GM18517 (cell line): ENCODE data around the gene GSKIP.
"Not testable (repeated sequence)": the region's sequence is repeated elsewhere in the genome, so short reads cannot be mapped to it uniquely, and the experiment has no call there.

Experiments
- ATAC-seq: cut with Tn5 transposase; IDR thresholded peaks from one replicate; pipeline ENCODE4 v1.9.1; 2021; ENCODE audit warnings: mild to moderate bottlenecking, moderate library complexity; ENCODE audit not compliant: unreplicated experiment

The GSKIP gene, protein sequence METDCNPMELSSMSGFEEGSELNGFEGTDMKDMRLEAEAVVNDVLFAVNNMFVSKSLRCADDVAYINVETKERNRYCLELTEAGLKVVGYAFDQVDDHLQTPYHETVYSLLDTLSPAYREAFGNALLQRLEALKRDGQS

DNA sequence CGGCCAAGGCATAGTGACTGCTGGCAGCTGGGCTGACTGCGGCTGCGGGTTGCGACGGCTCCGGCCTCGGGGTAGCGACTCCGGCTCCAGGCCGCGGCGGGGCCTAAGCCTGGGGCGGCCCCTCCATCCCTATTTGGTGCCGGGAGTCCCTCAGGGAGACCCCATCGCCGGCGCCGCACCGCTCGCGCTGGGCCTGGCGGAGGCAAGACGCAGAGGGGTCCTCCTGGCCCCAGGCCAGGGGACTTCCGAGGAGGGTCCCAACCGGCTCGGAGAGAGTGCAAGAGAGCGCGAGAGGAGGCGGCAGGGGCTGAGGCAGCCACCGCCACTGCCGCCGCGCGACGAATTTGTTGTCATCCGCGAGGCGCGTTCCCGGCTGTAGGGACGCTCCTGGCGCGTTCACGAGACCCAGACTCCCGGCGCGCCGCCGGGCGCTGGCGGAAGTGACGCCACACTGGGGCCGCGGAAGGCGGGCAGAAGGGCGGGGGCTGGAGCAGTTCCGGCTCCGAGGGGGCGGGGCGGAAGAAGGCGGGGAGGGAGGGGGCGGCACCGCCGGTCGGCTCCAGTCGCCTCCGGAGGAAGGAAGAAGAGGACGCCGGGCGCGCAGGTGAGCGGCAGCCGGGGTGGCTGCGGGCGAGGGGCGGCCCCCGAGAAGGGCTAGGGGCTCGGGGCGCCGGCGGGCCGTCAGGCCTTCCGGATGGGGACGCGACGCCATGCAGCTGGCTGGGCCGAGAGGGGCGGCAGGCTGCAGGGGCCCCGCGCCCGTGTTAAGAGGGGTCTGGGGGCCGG lies at the start of gene GSKIP, which contains the start of gene ATG2B:
Gene GSKIP (plus strand): TSS at position 562 of the 786 bp plus-strand sequence. CDS start 18,722 bp downstream, outside the sequence.
Gene ATG2B (minus strand): TSS at position 377 of the 786 bp plus-strand sequence. CDS start 365 bp downstream, at position 12.
- peak; percentile 54 for ATAC-seq

DNA sequence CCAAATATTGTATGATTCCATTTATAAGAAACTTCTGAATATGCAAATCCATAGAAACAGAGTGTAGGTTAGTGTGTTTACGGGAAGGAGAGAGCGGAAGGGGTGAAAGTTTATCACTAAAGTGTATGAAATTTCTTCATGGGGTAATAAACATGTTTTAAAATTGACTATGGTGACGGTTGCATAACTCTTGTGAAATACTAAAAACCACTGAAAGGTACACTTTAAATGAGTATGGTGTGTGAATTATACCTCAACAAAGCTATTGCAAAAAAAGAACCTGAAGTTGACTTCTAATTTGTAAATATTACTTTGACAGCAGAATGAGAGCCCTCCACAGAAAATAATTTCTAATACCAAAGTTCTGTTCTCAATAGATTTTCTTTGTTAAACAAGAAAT lies 47.2 kb upstream of the GSKIP start:
- ATAC-seq = no peak

DNA sequence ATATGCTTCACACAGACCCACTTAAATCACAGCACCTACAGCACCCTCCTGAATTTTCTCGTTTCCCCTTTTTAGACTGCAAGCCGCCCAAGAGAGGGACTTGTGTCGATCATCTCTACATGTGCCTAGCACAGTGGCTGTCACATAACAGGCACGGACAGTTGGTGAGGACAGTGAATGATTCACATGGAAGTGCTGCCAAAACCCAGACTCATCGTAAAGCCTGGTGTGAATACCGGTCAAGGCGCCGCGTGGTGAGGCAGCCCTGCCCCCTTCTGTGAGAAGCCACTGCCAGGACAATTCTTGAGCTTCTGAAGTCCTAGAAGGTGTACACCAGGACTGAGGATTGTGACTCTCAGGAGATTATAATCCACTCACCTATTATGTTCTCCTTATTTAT lies 44.5 kb upstream of the GSKIP start:
- ATAC-seq = no peak

DNA sequence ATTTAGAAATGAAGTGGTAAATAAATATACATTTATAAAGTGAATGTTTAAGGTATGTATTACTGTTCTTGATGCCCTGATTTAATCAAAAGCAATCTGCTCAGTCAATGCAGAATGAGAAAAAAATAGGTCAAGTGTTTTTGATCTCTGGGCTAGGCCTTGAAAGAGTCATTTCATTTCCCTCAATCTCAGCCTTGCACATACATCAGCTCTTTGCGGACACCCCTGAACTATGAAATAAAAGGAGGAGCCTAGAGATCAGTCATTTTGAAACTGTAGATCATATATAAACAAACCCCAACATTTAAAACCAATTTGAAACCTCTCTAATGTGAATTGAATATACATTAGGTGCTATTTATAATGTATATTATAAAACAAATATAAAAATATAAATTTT lies 42.7 kb upstream of the GSKIP start:
- ATAC-seq = no peak

DNA sequence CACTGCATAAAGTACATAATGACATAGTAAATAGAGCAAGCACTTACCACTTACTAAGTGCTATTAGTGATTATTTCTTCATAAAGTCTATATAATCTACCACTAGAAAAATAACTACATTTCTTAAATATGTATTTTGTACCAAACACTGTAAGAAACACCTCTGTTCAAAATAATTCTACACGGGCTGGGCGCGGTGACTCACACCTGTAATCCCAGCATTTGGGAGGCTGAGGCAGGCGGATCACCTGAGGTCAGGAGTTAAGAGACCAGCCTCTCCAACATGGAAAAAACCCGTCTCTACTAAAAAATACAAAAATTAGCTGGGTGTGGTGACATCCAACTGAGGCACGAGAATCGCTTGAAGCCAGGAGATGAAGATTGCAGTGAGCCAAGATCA lies 39.1 kb upstream of the GSKIP start:
- ATAC-seq = no peak

DNA sequence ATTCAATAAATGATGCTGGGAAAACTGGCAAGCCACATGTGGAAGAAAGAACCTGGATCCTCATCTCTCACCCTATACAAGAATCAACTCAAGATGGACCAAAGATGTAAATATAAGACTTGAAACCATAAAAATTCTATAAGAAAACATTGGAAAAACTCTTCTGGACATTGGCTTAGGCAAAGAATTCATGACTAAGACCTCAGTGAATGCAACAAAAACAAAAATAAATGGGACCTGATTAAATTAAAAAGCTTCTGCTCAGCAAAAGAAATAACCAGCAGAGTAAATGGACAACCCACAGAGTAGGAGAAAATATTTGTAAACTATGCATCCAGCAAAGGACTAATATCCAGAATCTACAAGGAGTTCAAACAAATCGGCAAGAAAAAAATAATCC lies 24.8 kb upstream of the GSKIP start:
- ATAC-seq = no peak

DNA sequence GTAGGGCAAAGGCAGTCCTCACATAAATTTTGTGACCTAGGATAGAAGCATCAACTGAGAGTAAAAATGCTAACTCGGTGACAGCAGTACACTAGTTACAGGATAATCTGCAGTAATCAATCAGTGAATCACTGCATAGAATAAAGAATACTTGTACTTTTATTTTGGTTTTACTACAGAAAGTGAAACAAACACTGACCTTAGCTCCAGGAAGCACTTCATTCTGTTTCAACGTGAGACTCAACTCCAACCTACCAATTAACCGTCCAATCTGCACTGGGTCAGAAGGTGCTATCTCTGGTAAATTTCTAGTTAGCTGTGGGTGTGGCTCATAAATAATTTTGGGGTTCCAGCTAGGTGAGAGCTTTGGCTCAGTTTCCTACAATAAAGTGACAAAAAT lies 22.0 kb upstream of the GSKIP start:
- no peak for ATAC-seq

DNA sequence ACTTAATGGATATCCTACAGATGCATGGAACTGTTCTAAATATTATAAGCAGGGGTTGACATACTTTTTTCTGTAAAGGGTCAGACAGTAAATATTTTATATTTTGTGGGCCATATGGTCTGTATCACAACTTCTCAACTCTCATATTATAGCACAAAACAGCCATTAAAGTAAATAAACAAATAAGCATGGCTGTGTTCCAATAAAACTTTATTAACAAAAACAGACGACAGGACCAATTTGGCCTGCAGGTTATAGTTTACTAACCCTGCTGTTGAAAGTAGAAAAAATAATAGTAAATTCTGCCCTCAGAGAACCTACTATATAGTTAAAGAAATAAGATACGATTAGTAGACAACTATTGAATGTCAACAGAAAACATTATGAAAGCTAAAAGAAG lies 17.7 kb upstream of the GSKIP start:
- ATAC-seq = no peak

DNA sequence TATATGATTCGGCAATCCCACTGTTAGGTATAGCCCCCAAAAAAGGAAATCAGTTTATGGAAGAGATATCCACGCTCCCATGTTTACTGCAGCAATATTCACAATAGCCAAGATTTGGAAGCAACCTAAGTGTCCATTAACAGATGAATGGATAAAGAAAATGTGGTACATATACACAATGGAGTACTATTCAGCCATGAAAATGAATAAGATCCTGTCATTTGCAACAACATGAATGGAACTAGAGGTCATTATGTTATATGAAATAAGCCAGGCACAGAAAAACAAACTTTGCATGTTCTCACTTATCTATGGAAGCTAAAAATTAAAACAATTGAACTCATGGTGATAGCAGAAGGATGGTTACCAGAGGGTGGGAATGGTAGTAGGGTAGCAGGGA lies 15.4 kb upstream of the GSKIP start:
- not testable (repeated sequence) for ATAC-seq

DNA sequence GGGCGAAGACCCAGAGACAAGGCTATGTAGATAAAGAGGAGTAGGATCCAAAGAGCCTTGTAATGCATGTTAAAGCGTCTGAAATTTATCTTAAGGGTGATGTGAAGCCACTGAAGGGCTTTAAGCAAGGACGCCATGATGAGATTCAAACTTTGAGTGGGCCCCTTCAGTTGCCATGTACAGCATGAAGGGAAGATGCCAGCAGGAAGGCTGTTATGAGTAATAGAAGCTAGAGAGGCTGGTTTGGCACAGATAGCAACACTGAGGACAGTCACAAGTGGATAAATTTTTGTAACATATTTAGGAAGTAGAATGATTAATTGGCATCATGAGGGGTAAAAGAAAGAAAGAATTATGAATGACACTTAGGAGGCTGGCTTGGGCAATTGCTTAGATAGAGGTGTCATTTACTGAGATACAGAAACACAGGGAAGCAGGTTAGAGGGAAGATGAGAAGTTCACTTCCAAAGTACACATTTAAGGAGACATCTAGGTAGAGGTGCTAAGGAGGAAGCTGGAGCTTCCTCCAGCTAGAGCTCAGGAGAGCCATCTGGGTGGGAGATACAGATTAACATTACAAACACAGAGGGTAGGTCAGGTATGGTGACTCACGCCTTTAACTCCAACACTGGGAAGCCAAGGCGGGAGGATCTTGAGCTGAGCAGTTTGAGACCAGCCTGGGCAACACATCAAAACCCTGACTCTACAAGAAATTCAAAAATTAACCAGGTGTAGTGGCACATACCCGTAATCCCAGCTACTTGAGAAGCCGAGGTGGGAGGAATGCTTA lies 13.8 kb upstream of the GSKIP start:
- ATAC-seq = no peak

DNA sequence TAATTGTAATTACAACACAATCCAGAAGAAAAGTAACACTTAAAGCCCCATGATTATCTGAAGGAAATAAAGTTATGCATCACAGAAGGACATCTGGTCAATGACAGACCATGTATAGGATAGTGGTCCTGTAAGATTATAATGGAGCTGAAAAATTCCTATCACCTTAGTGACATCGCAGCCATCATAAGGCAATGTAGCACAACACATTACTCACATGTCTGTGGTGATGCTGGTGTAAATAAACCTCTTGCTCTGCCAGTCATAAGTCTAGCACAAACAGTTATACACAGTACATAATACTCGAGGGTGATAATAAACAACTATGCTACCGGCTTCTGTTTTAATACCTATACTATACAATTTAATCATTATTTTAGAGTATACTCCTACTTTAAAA lies 11.3 kb upstream of the GSKIP start:
- no peak for ATAC-seq

DNA sequence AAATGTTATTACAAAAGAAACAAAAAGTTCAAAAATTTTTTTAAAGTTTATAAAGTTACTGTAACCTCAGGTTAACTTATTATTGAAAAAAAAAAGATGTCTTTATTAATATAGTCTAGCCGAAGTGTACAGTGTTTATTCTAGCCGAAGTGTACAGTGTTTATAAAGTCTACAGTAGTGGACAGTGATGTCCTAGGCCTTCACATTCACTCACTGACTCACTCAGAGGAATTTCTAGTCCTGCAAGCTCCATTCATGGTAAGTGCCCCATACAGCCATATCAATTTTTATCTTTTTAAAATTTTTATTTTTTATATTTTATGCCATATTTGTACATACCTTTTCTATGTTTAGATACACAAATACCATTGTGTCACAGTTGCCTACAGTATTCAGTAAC lies 10.6 kb upstream of the GSKIP start:
- ATAC-seq = no peak

DNA sequence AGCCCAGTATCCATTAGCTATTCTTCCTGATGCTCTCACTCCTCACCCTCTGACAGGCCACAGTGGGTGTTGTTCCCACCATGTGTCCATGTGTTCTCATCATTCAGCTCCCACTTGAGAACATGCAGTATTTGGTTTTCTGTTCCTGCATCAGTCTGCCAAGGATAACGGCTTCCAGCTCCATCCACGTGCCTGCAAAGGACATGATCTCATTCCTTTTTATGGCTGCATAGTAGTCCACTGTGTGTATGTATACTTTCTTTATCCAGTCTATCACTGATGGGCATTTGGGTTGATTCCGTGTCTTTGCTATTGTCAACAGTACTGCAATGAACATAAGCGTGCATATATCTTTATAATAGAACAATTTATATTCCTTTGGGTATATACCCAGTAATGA lies 9.1 kb upstream of the GSKIP start:
- no peak for ATAC-seq

DNA sequence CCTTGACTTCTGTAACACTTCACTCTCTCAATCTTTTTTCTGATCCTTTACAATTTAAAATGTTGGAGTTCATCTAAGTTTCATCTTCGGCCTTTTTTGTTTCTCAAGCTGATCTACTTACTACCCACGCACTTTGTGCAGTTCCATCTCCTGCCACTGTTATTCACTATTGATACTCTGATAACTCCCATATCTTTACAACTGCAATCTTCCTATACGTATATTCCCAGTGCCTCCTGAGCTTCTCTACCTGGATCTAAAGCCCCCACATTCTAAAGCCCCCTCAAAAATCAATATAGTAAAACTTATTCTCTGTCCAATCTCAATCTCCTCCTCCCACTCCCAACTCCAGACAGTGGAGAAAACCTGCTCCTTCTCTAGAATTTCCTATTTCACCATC lies 6.1 kb upstream of the GSKIP start:
- ATAC-seq = no peak

DNA sequence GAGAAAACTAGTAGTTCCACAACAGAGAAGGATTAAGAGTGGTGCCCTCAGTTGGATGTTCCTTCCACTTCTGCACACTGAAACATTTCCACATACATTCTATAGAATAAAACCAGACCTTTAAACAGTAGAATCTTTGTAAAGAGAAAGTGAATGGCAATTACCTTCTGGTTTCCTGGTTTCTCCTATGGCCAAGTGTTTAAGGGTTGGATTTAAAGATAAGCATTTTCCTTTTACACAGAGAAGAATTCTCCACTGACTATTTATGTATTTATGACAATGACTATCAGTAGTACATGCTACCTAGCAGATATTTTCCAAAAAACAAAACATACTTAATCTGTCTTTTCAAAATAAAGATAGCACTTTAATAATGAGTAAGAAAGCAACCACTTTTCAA lies 3.4 kb upstream of the GSKIP start:
- ATAC-seq = no peak

DNA sequence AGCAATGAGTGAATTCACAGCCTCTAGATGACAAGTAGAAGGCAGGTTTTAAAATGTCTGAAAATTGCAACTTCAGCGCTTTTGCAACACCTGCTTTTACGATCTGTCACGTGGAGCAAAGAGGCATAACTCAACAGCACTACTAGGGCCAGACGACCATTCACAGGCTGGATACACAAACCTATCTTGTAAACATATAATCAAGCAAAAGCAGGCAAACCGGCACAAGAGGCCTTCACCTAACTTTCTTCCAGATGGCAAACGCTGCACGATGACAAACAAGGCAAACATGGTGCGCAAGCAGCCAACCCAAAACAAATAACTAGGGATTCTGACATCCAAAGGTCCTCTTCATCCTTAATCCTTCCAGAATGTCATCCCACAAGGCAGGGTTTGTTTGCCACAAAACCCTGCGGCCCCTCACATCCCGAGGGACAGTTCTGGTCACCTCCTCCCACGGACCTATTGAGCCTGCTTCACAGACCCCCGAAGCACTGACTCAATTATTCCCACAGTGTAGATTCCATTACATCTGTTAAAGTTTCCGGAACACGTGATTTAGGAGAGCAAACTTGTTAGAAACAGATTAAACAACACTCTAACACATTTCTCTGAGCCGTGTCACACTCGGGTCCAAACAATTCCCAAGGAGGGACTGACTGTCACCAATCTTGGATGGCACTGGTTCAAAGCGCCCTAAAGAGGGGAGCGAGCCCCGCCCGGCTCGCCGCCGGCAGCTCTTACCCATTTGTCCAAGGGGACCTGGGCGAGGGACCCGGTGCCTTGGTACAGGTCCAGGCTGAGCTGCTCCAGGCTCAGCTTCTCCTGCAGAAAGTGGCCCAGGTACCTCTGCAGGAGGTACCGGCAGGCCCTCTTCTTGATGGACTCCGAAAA lies 1.0 kb upstream of the GSKIP start:
- ATAC-seq = peak; percentile 48

DNA sequence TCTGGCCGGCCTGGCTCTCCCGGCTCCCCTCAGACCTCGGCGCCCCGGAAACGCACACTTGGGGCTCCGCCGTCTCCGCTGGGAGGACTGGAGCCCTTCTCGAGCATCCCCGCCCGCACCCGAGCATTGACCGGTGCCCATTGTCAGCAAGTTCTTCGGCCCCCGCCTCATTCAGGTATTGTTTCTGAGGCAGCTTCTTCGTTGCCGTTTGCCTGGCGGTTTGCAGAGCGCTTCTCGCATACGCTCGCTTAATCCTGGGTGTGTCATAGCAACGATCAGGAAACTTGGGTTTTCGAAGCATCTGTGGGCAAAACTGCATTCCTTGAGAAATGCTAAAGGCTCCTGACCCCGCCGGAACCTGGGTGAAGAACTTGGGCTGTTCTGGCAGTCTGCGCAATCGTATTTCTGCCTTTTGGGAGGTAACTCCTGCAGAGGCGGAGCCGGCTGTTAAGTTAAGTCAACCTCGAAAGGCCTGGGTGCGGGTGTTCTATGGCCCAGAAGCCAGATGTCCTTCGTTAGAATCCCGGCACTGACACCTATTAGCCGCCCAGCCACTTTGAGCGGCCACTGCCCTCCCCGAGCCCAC lies 518 bp downstream of the GSKIP start:
- peak; percentile 17 for ATAC-seq

DNA sequence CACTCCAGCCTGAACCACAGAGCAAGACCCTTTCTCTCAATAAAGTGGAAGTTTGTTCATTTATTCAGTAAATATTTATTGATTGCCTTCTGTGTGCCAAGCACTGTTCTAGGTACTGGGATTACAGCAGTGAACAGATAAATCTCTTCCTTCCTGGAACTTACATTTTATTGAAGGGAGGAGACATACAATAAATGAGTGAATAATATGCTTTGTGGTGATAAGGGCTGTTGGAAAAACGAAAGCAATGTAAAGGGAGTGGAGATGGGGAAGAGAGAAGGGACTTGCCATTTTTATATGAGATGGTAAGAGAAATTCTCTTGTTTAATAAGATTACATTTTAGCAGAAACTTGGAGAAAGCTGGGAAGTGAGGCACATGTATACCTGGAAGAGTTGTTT lies 1.6 kb downstream of the GSKIP start:
- no peak for ATAC-seq

DNA sequence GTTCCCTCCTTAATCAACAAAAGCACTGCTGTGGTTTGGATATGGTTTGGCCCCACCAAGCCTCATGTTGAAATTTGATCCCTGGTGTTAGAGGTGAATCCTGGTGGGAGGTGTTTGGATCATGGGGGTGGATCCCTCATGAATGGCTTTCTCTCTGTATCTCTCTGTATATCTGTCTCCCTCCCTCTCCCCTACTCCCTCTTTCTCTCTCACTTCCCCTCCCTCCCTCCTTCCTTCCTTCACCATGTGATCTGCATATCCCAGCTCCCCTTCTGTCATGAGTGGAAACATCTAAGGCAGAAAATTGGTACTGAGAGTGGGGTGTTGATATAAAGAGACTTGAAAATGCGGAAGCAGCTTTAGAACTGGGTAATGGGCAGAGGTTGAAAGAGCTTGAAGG lies 5.2 kb downstream of the GSKIP start:
- no peak for ATAC-seq

DNA sequence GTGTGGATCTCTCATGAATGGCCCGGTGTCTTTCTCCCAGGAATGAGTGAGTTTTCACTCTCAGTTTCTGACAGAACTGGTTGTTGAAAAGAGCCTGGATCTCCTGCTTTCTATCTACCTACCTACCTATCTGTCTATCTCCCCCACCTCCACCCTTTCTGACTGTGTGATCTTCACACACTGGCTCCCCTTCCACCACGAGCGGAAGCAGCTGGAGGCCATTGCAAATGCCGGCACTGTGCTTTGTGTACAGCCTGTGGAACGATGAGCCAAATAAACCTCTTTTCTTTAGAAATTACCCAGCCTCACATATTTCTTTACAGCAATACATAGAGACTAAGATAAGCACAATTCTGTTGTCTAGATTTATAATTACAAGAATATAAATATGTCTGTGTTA lies 7.2 kb downstream of the GSKIP start:
- ATAC-seq = no peak

DNA sequence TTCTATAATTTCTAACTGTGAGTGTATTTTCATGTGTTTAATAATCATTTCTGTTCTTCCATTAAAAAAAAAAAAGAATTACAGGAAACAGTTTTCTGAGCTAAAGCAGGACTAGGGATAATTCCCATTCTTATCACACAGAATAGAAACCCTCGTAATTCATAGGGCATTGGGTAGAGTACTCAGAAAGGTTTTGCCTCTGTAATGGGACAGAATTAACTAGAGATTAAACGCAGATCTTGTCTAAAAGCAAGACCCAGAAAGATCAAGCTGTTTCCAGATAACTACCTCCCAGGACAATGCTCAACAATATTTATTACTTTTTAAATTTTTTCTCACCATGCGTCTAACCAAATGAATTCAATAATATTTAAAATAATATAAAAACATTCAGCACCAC lies 10.2 kb downstream of the GSKIP start:
- no peak for ATAC-seq
